ENCODE results near the gene CDH2. TPM values are rescaled to one million over a fixed set of nuclear protein-coding genes. Genes with fewer than 3 reads are reported as not detected.
A peak's percentile ranks its signal among the peaks of the same experiment; 100 is the strongest.

Gene CDH2
- total and polyA plus RNA-seq, 9 donors: 3.3 to 10.0 (median 6.1) TPM

- Histone ChIP-seq H3K9me3 (replicated peaks; ENCODE audit: control insufficient read depth, low read depth, low read length) (no peaks in the 10 kb centered on the region), H3K27me3 (ENCODE audit: control insufficient read depth, insufficient read depth, low read length) (no peaks in the 10 kb centered on the region), H3K27ac (ENCODE audit: low read length) (no peak overlapping the region), H3K4me1 (ENCODE audit: control insufficient read depth, insufficient read depth, low read length) (no peaks in the 10 kb centered on the region), H3K36me3 (ENCODE audit: control insufficient read depth, insufficient read depth, low read length) (no peaks in the 10 kb centered on the region), H3K4me3 (ENCODE audit: low read length) (no peak overlapping the region)
- 86% methylated on average over 2 of the region's 2 CpGs for WGBS (ENCODE audit: insufficient coverage)
- no peak for DNase-seq
Measured at GRCh38 chr18:28048612-28049011, 128.3 kb downstream of the CDH2 start.

- H3K4me3 ChIP-seq (ENCODE audit: low read length): no peak overlapping the region
- no peaks in the 10 kb centered on the region for H3K4me1 ChIP-seq (ENCODE audit: control insufficient read depth, insufficient read depth, low read length)
- no peak for DNase-seq
- no peaks in the 10 kb centered on the region for H3K27me3 ChIP-seq (ENCODE audit: control insufficient read depth, insufficient read depth, low read length)
- H3K27ac ChIP-seq (ENCODE audit: low read length): no peak overlapping the region
- H3K9me3 ChIP-seq (replicated peaks; ENCODE audit: control insufficient read depth, low read depth, low read length): no peaks in the 10 kb centered on the region
- no CpG with 5 or more reads among the region's 3 CpGs for WGBS (ENCODE audit: insufficient coverage)
- no peaks in the 10 kb centered on the region for H3K36me3 ChIP-seq (ENCODE audit: control insufficient read depth, insufficient read depth, low read length)
Measured at GRCh38 chr18:28045880-28046279, 131.1 kb downstream of the CDH2 start.

- H3K9me3 ChIP-seq (replicated peaks; ENCODE audit: control insufficient read depth, low read depth, low read length): no peaks in the 10 kb centered on the region
- WGBS (ENCODE audit: insufficient coverage): 50% methylated on average over 1 of the region's 3 CpGs
- no peak overlapping the region for H3K4me3 ChIP-seq (ENCODE audit: low read length)
- peak; percentile 22 for DNase-seq
- H3K4me1 ChIP-seq (ENCODE audit: control insufficient read depth, insufficient read depth, low read length): no peaks in the 10 kb centered on the region
- H3K27ac ChIP-seq (ENCODE audit: low read length): no peak overlapping the region
- H3K36me3 ChIP-seq (ENCODE audit: control insufficient read depth, insufficient read depth, low read length): no peaks in the 10 kb centered on the region
- no peaks in the 10 kb centered on the region for H3K27me3 ChIP-seq (ENCODE audit: control insufficient read depth, insufficient read depth, low read length)
Measured at GRCh38 chr18:28045176-28045810, 131.6 kb downstream of the CDH2 start.

GRCh38 chr18:28044036-28044435, 132.9 kb downstream of the CDH2 start:
- Histone ChIP-seq H3K9me3 (replicated peaks; ENCODE audit: control insufficient read depth, low read depth, low read length) (no peaks in the 10 kb centered on the region), H3K27ac (ENCODE audit: low read length) (no peak overlapping the region), H3K4me3 (ENCODE audit: low read length) (no peak overlapping the region), H3K4me1 (ENCODE audit: control insufficient read depth, insufficient read depth, low read length) (no peaks in the 10 kb centered on the region), H3K27me3 (ENCODE audit: control insufficient read depth, insufficient read depth, low read length) (no peaks in the 10 kb centered on the region), H3K36me3 (ENCODE audit: control insufficient read depth, insufficient read depth, low read length) (no peaks in the 10 kb centered on the region)
- DNase-seq: no peak
- WGBS (ENCODE audit: insufficient coverage): 72% methylated on average over 3 of the region's 4 CpGs

GRCh38 chr18:28043631-28044030, 133.3 kb downstream of the CDH2 start:
- no peaks in the 10 kb centered on the region for H3K9me3 ChIP-seq (replicated peaks; ENCODE audit: control insufficient read depth, low read depth, low read length)
- H3K36me3 ChIP-seq (ENCODE audit: control insufficient read depth, insufficient read depth, low read length): no peaks in the 10 kb centered on the region
- H3K27ac ChIP-seq (ENCODE audit: low read length): no peak overlapping the region
- H3K27me3 ChIP-seq (ENCODE audit: control insufficient read depth, insufficient read depth, low read length): no peaks in the 10 kb centered on the region
- H3K4me3 ChIP-seq (ENCODE audit: low read length): no peak overlapping the region
- WGBS (ENCODE audit: insufficient coverage): no CpG with 5 or more reads among the region's 3 CpGs
- no peak for DNase-seq
- no peaks in the 10 kb centered on the region for H3K4me1 ChIP-seq (ENCODE audit: control insufficient read depth, insufficient read depth, low read length)

GRCh38 chr18:28041366-28041765, 135.6 kb downstream of the CDH2 start:
- H3K27ac ChIP-seq (ENCODE audit: low read length): no peak overlapping the region
- H3K9me3 ChIP-seq (replicated peaks; ENCODE audit: control insufficient read depth, low read depth, low read length): no peaks in the 10 kb centered on the region
- H3K4me1 ChIP-seq (ENCODE audit: control insufficient read depth, insufficient read depth, low read length): no peaks in the 10 kb centered on the region
- DNase-seq: peak; percentile 19
- no peak overlapping the region for H3K4me3 ChIP-seq (ENCODE audit: low read length)
- no peaks in the 10 kb centered on the region for H3K36me3 ChIP-seq (ENCODE audit: control insufficient read depth, insufficient read depth, low read length)
- H3K27me3 ChIP-seq (ENCODE audit: control insufficient read depth, insufficient read depth, low read length): no peaks in the 10 kb centered on the region
- WGBS (ENCODE audit: insufficient coverage): 73% methylated on average over 2 of the region's 5 CpGs

- no peaks in the 10 kb centered on the region for H3K4me1 ChIP-seq (ENCODE audit: control insufficient read depth, insufficient read depth, low read length)
- no peaks in the 10 kb centered on the region for H3K27me3 ChIP-seq (ENCODE audit: control insufficient read depth, insufficient read depth, low read length)
- no peaks in the 10 kb centered on the region for H3K9me3 ChIP-seq (replicated peaks; ENCODE audit: control insufficient read depth, low read depth, low read length)
- H3K36me3 ChIP-seq (ENCODE audit: control insufficient read depth, insufficient read depth, low read length): no peaks in the 10 kb centered on the region
- no peak for DNase-seq
- no peak overlapping the region for H3K27ac ChIP-seq (ENCODE audit: low read length)
- H3K4me3 ChIP-seq (ENCODE audit: low read length): no peak overlapping the region
Measured at GRCh38 chr18:28040716-28041115, 136.2 kb downstream of the CDH2 start.

GRCh38 chr18:28040211-28040610, 136.7 kb downstream of the CDH2 start:
- Histone ChIP-seq H3K27me3 (ENCODE audit: control insufficient read depth, insufficient read depth, low read length) (no peaks in the 10 kb centered on the region), H3K27ac (ENCODE audit: low read length) (no peak overlapping the region), H3K4me1 (ENCODE audit: control insufficient read depth, insufficient read depth, low read length) (no peaks in the 10 kb centered on the region), H3K4me3 (ENCODE audit: low read length) (no peak overlapping the region), H3K36me3 (ENCODE audit: control insufficient read depth, insufficient read depth, low read length) (no peaks in the 10 kb centered on the region), H3K9me3 (replicated peaks; ENCODE audit: control insufficient read depth, low read depth, low read length) (no peaks in the 10 kb centered on the region)
- no peak for DNase-seq
- 90% methylated on average over 2 of the region's 2 CpGs for WGBS (ENCODE audit: insufficient coverage)

- Histone ChIP-seq H3K4me3 (ENCODE audit: low read length) (no peak overlapping the region), H3K27ac (ENCODE audit: low read length) (no peak overlapping the region), H3K27me3 (ENCODE audit: control insufficient read depth, insufficient read depth, low read length) (no peaks in the 10 kb centered on the region), H3K4me1 (ENCODE audit: control insufficient read depth, insufficient read depth, low read length) (no peaks in the 10 kb centered on the region), H3K9me3 (replicated peaks; ENCODE audit: control insufficient read depth, low read depth, low read length) (no peaks in the 10 kb centered on the region), H3K36me3 (ENCODE audit: control insufficient read depth, insufficient read depth, low read length) (no peaks in the 10 kb centered on the region)
- WGBS (ENCODE audit: insufficient coverage): no CpG with 5 or more reads among the region's 3 CpGs
- DNase-seq: no peak
Measured at GRCh38 chr18:28039691-28040090, 137.2 kb downstream of the CDH2 start.

GRCh38 chr18:28039078-28039477, 137.9 kb downstream of the CDH2 start:
- Histone ChIP-seq H3K4me1 (ENCODE audit: control insufficient read depth, insufficient read depth, low read length) (no peaks in the 10 kb centered on the region), H3K4me3 (ENCODE audit: low read length) (no peak overlapping the region), H3K27ac (ENCODE audit: low read length) (no peak overlapping the region), H3K9me3 (replicated peaks; ENCODE audit: control insufficient read depth, low read depth, low read length) (no peaks in the 10 kb centered on the region), H3K27me3 (ENCODE audit: control insufficient read depth, insufficient read depth, low read length) (no peaks in the 10 kb centered on the region), H3K36me3 (ENCODE audit: control insufficient read depth, insufficient read depth, low read length) (no peaks in the 10 kb centered on the region)
- no peak for DNase-seq
- WGBS (ENCODE audit: insufficient coverage): 80% methylated on average over 1 of the region's 5 CpGs

- 64% methylated on average over 2 of the region's 5 CpGs for WGBS (ENCODE audit: insufficient coverage)
- no peak for DNase-seq
- no peak overlapping the region for H3K27ac ChIP-seq (ENCODE audit: low read length)
- no peaks in the 10 kb centered on the region for H3K27me3 ChIP-seq (ENCODE audit: control insufficient read depth, insufficient read depth, low read length)
- no peaks in the 10 kb centered on the region for H3K9me3 ChIP-seq (replicated peaks; ENCODE audit: control insufficient read depth, low read depth, low read length)
- no peak overlapping the region for H3K4me3 ChIP-seq (ENCODE audit: low read length)
- no peaks in the 10 kb centered on the region for H3K4me1 ChIP-seq (ENCODE audit: control insufficient read depth, insufficient read depth, low read length)
- no peaks in the 10 kb centered on the region for H3K36me3 ChIP-seq (ENCODE audit: control insufficient read depth, insufficient read depth, low read length)
Measured at GRCh38 chr18:28036488-28036887, 140.4 kb downstream of the CDH2 start.
